ENCODE measurements around the gene TMED1. TPM values are rescaled to one million over a fixed set of nuclear protein-coding genes. Genes with fewer than 3 reads are reported as not detected.
A peak's percentile ranks its signal among the peaks of the same experiment; 100 is the strongest.

The TMED1 gene
- total and polyA plus RNA-seq, 9 of the 15 experiments (the other 6 are each of a cell fraction or from before 2014, with no cell fraction given): 0.86 to 30.2 (median 23.5) TPM

GRCh38 chr19:10871711-10872545 is 35.9 kb upstream of the TMED1 start (continued):
- no peak for TF ChIP-seq XRCC3 (IDR thresholded peaks at IDR 0.05)
- no peak for TF ChIP-seq ZBTB5 (IDR thresholded peaks at IDR 0.05)
- peak in 1 of 2 experiments; percentile 43; a peak in 2 of 4 replicates for TF ChIP-seq MAZ (CRISPR knock-in tag; conservative IDR thresholded peaks at IDR 0.05 in 1 of 2, IDR thresholded peaks at IDR 0.05 in 1 of 2)
- TF ChIP-seq PCBP1 (IDR thresholded peaks at IDR 0.05; ENCODE audit: low read depth, low read length, poor library complexity, severe bottlenecking): peak; percentile 37
- no peak for TF ChIP-seq ZNF384 (IDR thresholded peaks at IDR 0.05; ENCODE audit: low read depth, low read length)
- no peak for TF ChIP-seq ELF1 (tag; IDR thresholded peaks at IDR 0.05)
- peak; percentile 65; the same call in 1 of the 2 replicates for TF ChIP-seq FOXP1 (CRISPR knock-in tag; IDR thresholded peaks at IDR 0.05)
- TF ChIP-seq E2F6 (IDR thresholded peaks at IDR 0.05; ENCODE audit: borderline replicate concordance in 1 of 2, extremely low read depth in 1 of 2, insufficient read depth in 1 of 2, insufficient read length in 1 of 2, low read depth in 1 of 2, low read length in 1 of 2, poor library complexity in 1 of 2, severe bottlenecking in 1 of 2): peak in 1 of 2 experiments; percentile 77
- TF ChIP-seq CREB3L1 (IDR thresholded peaks at IDR 0.05; ENCODE audit: borderline replicate concordance, low read depth): no peak
- no peak for TF ChIP-seq FOS (IDR thresholded peaks at IDR 0.05; ENCODE audit: extremely low read depth, insufficient read length)
- TF ChIP-seq ZFX (CRISPR knock-in tag; IDR thresholded peaks at IDR 0.05): peak; percentile 63
- TF ChIP-seq ZNF277 (CRISPR knock-in tag; IDR thresholded peaks at IDR 0.05; ENCODE audit: borderline replicate concordance): no peak
- no peak for TF ChIP-seq ZFPM2 (CRISPR knock-in tag; IDR thresholded peaks at IDR 0.05)
- TF ChIP-seq CHD1 (IDR thresholded peaks at IDR 0.05; ENCODE audit: low read length): peak; percentile 59

All from K562 (cell line).